T-cell (primary cell): ENCODE data around the gene TYRP1. TPM values are rescaled to one million over a fixed set of nuclear protein-coding genes. Genes with fewer than 3 reads are reported as not detected.

Experiments
- ATAC-seq, 4 experiments: fragments of 200-7000 bp in 3 of 4; fragments of 150-1000 bp in 1 of 4; cut with Tn5 transposase; replicated peaks in 1 of 4; 1 replicate in 3 of 4; 2 replicates in 1 of 4; pipeline ENCODE4 v1.10.0; 2021; ENCODE audit warnings: moderate library complexity in 3 of 4, mild to moderate bottlenecking in 2 of 4, moderate number of reproducible peaks in 1 of 4
- CTCF ChIA-PET, 2 donors: fragments of 300-600 bp; sonication (Branson Sonifier 250); formaldehyde crosslinking; loops; one replicate each; lab custom pipeline; 2022; ENCODE audit warnings: antibody characterized with exemption in 2 of 2; lab: Charles Lee
- POLR2A ChIA-PET, 2 donors: fragments of 300-600 bp; sonication (Branson Sonifier 250); formaldehyde crosslinking; loops; one replicate each; lab custom pipeline; 2022; ENCODE audit warnings: antibody characterized with exemption in 2 of 2; lab: Charles Lee
- DNase-seq, 35 experiments: peaks; one replicate each; pipeline versions ENCODE4 v3.0.0 to v3.0.0-alpha.2; 2013 to 2023
- H3K27ac ChIP-seq: one replicate; pipeline ENCODE4 v1.5.1; 2013; ENCODE audit warnings: low read length
- H3K27me3 ChIP-seq, 2 experiments: replicated peaks in 1 of 2; 1 replicate in 1 of 2; 2 replicates in 1 of 2; pipeline versions ENCODE4 v1.6.1 to v1.7.0; 2013; ENCODE audit warnings: low read length in 1 of 2, mixed read lengths in 1 of 2; ENCODE audit not compliant: control insufficient read depth in 2 of 2, insufficient read depth in 2 of 2; ENCODE audit errors: extremely low read depth in 1 of 2
- H3K36me3 ChIP-seq, 2 donors: 1 replicate in 1 of 2; 2 replicates in 1 of 2; pipeline versions ENCODE4 v1.6.1 to v1.7.0; 2013; ENCODE audit warnings: low read length in 1 of 2; ENCODE audit not compliant: control insufficient read depth in 2 of 2, insufficient read depth in 1 of 2; ENCODE audit errors: extremely low read depth in 1 of 2
- H3K4me1 ChIP-seq, 2 experiments: 1 replicate in 1 of 2; 2 replicates in 1 of 2; pipeline versions ENCODE4 v1.6.1 to v1.7.0; 2013; ENCODE audit warnings: low read length in 2 of 2, mixed read lengths in 1 of 2; ENCODE audit not compliant: insufficient read depth in 2 of 2, control insufficient read depth in 1 of 2; ENCODE audit errors: extremely low read depth in 1 of 2
- H3K4me3 ChIP-seq, 2 donors: 1 replicate in 1 of 2; 2 replicates in 1 of 2; pipeline versions ENCODE4 v1.5.1 to v1.7.0; 2013; ENCODE audit warnings: mild to moderate bottlenecking in 2 of 2, low read length in 1 of 2, moderate library complexity in 1 of 2; ENCODE audit not compliant: control insufficient read depth in 1 of 2; ENCODE audit errors: extremely low read depth in 1 of 2
- H3K9me3 ChIP-seq: 2 replicates; pipeline ENCODE4 v1.7.0; 2013
- H3K27ac Mint-ChIP-seq, 2 donors: one replicate each; pipeline ENCODE4 v1.8.0; 2020 to 2021; ENCODE audit warnings: mild to moderate bottlenecking in 2 of 2, mixed read lengths in 2 of 2
- H3K27me3 Mint-ChIP-seq, 2 donors: one replicate each; pipeline ENCODE4 v1.8.0; 2021 to 2022; ENCODE audit warnings: mixed read lengths in 2 of 2
- H3K36me3 Mint-ChIP-seq: one replicate; pipeline ENCODE4 v1.8.0; 2021; ENCODE audit warnings: mixed read lengths
- H3K4me1 Mint-ChIP-seq, 3 donors: one replicate each; pipeline ENCODE4 v1.8.0; 2020 to 2022; ENCODE audit warnings: mixed read lengths in 3 of 3, mild to moderate bottlenecking in 1 of 3
- H3K4me3 Mint-ChIP-seq, 3 donors: one replicate each; pipeline ENCODE4 v1.8.0; 2020 to 2022; ENCODE audit warnings: mild to moderate bottlenecking in 3 of 3, mixed read lengths in 3 of 3, moderate library complexity in 3 of 3
- H3K9me3 Mint-ChIP-seq, 3 donors: one replicate each; pipeline ENCODE4 v1.8.0; 2020 to 2022; ENCODE audit warnings: mixed read lengths in 3 of 3
- WGBS: methylation state at CpG from one replicate; pipeline ENCODE4 v1.1.5; 2013; ENCODE audit warnings: missing lambda C conversion rate; ENCODE audit not compliant: insufficient coverage; 5-methylcytosine and 5-hydroxymethylcytosine counted together
- total RNA-seq, 35 experiments: library from RNA in 6 of 35; stranded (reverse) in 6 of 35; fragments of 120-200 nt in 1 of 35; gene quantifications; one replicate each; pipeline versions ENCODE4 v1.2.1 to v1.2.4 and lab custom pipeline; 2013 to 2026

The TYRP1 gene
- total RNA-seq, 5 donors from 2014 or later (not counting 1 experiment from before 2014, with no cell fraction given), result not detected

GRCh38 chr9:12719431-12719830 is 26.2 kb downstream of the TYRP1 start:
- Mint-ChIP-seq H3K27ac (no peak overlapping the region), H3K4me1 (no peaks in the 10 kb centered on the region), H3K27me3 (no peaks in the 10 kb centered on the region), H3K4me3 (no peak overlapping the region), H3K9me3 (peaks cover 12 to 30% (median 25%) of the 10 kb centered on the region in 3 donors), H3K36me3 (no peaks in the 10 kb centered on the region)
- Histone ChIP-seq H3K27ac (no peak overlapping the region), H3K36me3 (no peaks in the 10 kb centered on the region), H3K4me1 (no peaks in the 10 kb centered on the region), H3K4me3 (no peak overlapping the region), H3K27me3 (no peaks in the 10 kb centered on the region), H3K9me3 (no peaks in the 10 kb centered on the region)
- no peak for ATAC-seq
- POLR2A ChIA-PET, result no interaction called here
- CTCF ChIA-PET, result interaction anchor here in 1 of 2 donors (0.6 kb wide), 1 partner anchor 58 kb away, joined by 4 read pairs; no protein-coding TSS in a partner anchor
- no peak for DNase-seq
- no CpG with 5 or more reads among the region's 1 CpG for WGBS

DNA sequence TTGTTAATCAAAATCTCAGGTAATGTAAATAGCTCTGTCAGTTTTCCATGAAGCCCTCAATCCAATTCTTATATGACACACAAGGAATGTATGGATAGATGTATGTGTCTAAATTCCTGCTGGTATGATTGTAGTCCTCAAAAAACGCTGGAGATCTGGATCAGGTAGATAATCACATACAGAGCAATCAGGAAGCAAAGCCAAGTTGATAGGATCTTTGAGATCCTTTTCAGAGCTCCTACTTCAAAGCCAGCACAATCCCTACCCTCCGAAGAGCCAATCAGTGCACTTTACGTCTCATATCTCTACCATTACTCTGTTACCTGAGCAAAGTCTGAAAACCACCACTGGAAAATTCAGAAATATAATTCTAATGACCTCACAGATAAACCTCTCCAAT is 27.4 kb downstream of the TYRP1 start:
- Mint-ChIP-seq H3K27ac (no peak overlapping the region), H3K9me3 (peaks cover 16 to 25% (median 20%) of the 10 kb centered on the region in 3 donors), H3K4me1 (no peaks in the 10 kb centered on the region), H3K4me3 (no peak overlapping the region), H3K36me3 (no peaks in the 10 kb centered on the region), H3K27me3 (no peaks in the 10 kb centered on the region)
- no peaks in the 10 kb centered on the region for H3K36me3 ChIP-seq
- 88% methylated on average over 2 of the region's 3 CpGs for WGBS
- ATAC-seq (no peak), DNase-seq (no peak)
- CTCF ChIA-PET, result no interaction called here
- H3K27ac ChIP-seq, result no peak overlapping the region
- H3K4me1 ChIP-seq, result no peaks in the 10 kb centered on the region
- no peak overlapping the region for H3K4me3 ChIP-seq
- POLR2A ChIA-PET, result no interaction called here
- H3K9me3 ChIP-seq, result no peaks in the 10 kb centered on the region
- H3K27me3 ChIP-seq, result no peaks in the 10 kb centered on the region

- Histone ChIP-seq H3K27ac (no peak overlapping the region), H3K36me3 (no peaks in the 10 kb centered on the region), H3K4me1 (no peaks in the 10 kb centered on the region), H3K9me3 (no peaks in the 10 kb centered on the region), H3K4me3 (no peak overlapping the region), H3K27me3 (no peaks in the 10 kb centered on the region)
- Mint-ChIP-seq H3K27ac (no peak overlapping the region), H3K4me3 (no peak overlapping the region), H3K9me3 (peaks cover 16 to 25% (median 20%) of the 10 kb centered on the region in 3 donors), H3K4me1 (no peaks in the 10 kb centered on the region), H3K27me3 (no peaks in the 10 kb centered on the region), H3K36me3 (no peaks in the 10 kb centered on the region)
- CTCF ChIA-PET, result no interaction called here
- POLR2A ChIA-PET, result no interaction called here
- ATAC-seq, result no peak
- no peak for DNase-seq
- WGBS, result 93% methylated on average over 2 of the region's 2 CpGs
Observed at GRCh38 chr9:12722131-12722530, 28.9 kb downstream of the TYRP1 start.

DNA sequence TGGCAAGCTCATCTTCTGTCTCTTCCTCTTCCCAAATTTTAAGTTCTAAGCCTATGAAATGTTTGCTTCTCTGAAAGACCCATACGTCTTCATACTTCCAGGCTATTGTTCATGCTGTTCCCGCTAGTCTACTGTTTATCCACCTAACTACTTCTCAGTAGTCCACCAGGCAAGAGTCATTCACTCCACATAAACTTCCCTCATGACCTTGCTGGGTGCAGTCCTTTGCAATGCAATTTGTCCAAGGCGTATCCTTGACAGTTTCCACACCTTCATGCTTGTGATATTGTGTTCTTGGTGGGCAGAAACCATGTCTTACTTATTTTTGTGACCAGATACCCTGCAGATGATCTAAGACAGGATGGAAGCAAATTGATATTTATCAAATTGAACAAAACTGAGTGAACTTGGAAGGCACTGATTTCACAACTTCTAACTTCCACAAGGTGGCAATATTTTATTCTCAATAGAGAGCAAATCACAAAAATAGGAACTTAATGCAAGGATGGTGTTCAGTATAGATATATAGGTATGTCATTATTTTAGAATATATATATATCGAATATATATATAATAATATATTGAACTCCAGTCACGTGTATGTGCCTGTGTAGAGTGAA is 30.3 kb downstream of the TYRP1 start:
- Histone ChIP-seq H3K27ac (no peak overlapping the region), H3K36me3 (no peaks in the 10 kb centered on the region), H3K4me3 (no peak overlapping the region), H3K4me1 (no peaks in the 10 kb centered on the region), H3K27me3 (no peaks in the 10 kb centered on the region), H3K9me3 (no peaks in the 10 kb centered on the region)
- DNase-seq, result no peak
- H3K4me3 Mint-ChIP-seq, result no peak overlapping the region
- H3K27ac Mint-ChIP-seq, result no peak overlapping the region
- CTCF ChIA-PET, result no interaction called here
- 73% methylated on average over 2 of the region's 5 CpGs for WGBS
- H3K4me1 Mint-ChIP-seq, result no peaks in the 10 kb centered on the region
- H3K9me3 Mint-ChIP-seq, result peaks cover 16 to 25% (median 23%) of the 10 kb centered on the region in 3 donors
- no peaks in the 10 kb centered on the region for H3K36me3 Mint-ChIP-seq
- no peak for ATAC-seq
- H3K27me3 Mint-ChIP-seq, result no peaks in the 10 kb centered on the region
- POLR2A ChIA-PET, result no interaction called here

DNA sequence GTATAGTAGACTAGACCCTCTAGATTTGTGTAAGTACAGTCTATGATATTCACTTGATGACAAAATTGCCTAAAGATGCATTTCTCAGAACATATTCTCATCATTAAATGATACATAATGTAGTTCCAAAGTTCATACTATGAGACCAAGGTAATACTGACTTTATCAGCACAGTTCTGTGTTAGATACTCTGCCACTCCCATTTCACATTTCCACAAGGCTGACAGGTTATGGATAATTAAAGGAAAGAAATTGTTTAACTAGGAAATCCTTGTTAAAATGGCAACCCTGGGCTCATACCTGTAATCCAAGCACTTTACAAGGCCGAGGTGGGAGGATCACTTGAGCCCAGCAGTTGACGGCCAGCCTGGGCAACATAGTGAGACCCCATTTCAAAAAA is 33.6 kb downstream of the TYRP1 start:
- H3K9me3 Mint-ChIP-seq, result peaks cover 11 to 20% (median 15%) of the 10 kb centered on the region in 3 donors
- H3K36me3 Mint-ChIP-seq, result no peaks in the 10 kb centered on the region
- Histone ChIP-seq H3K4me3 (no peak overlapping the region), H3K36me3 (no peaks in the 10 kb centered on the region), H3K9me3 (no peaks in the 10 kb centered on the region), H3K27ac (no peak overlapping the region), H3K27me3 (no peaks in the 10 kb centered on the region), H3K4me1 (no peaks in the 10 kb centered on the region)
- no peak overlapping the region for H3K27ac Mint-ChIP-seq
- H3K4me3 Mint-ChIP-seq, result no peak overlapping the region
- WGBS, result 80% methylated on average over 2 of the region's 2 CpGs
- DNase-seq (no peak), ATAC-seq (no peak)
- ChIA-PET CTCF (no interaction called here), POLR2A (no interaction called here)
- no peaks in the 10 kb centered on the region for H3K4me1 Mint-ChIP-seq
- H3K27me3 Mint-ChIP-seq, result no peaks in the 10 kb centered on the region

DNA sequence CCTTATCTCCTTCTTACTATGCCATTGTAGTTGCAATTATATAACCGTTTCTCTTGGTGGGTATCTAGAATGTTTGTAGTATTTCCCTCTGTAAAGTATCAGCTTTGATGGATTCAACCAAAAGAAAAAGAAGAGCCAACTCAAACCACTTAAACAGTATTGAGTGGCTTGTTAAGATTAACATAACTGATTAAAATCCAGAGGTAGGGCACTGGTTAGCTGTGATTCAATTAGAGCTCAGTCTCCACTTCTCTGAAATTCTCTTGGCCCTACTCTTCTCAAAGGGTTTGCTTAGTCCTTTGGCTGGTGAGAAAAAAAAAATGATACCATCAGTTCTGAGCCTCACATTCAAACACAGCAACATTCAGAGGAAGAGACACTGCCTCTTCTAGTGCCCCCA is 37.0 kb downstream of the TYRP1 start:
- Mint-ChIP-seq H3K27me3 (no peaks in the 10 kb centered on the region), H3K36me3 (no peaks in the 10 kb centered on the region), H3K4me3 (no peak overlapping the region), H3K27ac (no peak overlapping the region), H3K4me1 (no peaks in the 10 kb centered on the region), H3K9me3 (peaks cover 14 to 19% (median 15%) of the 10 kb centered on the region in 3 donors)
- no CpG with 5 or more reads among the region's 1 CpG for WGBS
- no peaks in the 10 kb centered on the region for H3K9me3 ChIP-seq
- DNase-seq (no peak), ATAC-seq (no peak)
- ChIA-PET CTCF (no interaction called here), POLR2A (interaction anchor here in 1 of 2 donors (0.5 kb wide), 1 partner anchor 1859 kb away, joined by 5 read pairs; no protein-coding TSS in a partner anchor)
- H3K4me3 ChIP-seq, result no peak overlapping the region
- H3K4me1 ChIP-seq, result no peaks in the 10 kb centered on the region
- no peaks in the 10 kb centered on the region for H3K36me3 ChIP-seq
- H3K27me3 ChIP-seq, result no peaks in the 10 kb centered on the region
- no peak overlapping the region for H3K27ac ChIP-seq
